C4-2B (cell line): Measurements from ENCODE around the gene CCDC191.

Experiments
- CTCF ChIP-seq: fragments of 450-650 bp; conservative IDR thresholded peaks from 2 replicates; pipeline ENCODE4 v1.5.1; 2017; ENCODE audit warnings: mild to moderate bottlenecking
- ZFX ChIP-seq: fragments of 450-650 bp; IDR thresholded peaks from 2 replicates; pipeline ENCODE4 v1.6.1; 2017

DNA sequence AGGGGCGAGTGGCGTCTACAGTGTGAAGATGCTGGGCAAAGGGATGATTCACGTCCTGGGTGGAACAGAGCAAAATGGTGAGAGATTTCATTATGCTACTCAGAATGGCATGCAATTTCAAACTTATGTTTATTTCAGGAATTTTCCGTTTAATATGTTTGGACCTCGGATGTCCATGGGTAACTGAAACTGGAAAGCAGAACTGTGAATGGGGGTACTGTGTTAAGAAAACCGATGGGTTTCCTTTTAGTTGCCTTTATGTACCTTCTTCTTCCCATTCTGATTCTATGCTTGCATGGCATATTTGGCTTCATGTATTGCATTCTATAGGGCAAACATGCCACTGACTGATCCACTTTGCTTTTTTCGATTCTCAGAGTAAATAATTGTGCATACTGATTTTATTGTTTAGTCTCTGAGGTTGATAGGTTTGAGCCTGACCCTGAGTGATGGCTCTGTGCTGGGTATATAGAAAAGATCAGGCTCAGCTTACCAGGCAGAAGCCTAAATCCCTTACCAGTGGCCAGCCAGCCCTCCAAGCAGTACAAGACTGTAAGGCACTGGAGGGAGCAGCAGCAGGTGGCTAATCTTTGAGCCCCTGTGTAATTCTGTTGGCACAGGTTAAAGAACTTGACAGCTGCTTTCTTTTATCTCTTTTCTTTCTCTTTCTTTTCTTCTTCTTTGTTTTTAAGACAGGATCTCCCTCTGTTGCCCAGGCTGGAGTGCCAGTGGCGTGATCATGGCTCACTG, 4.8 kb upstream of the CCDC191 start:
- no peak for TF ChIP-seq CTCF
- no peak for TF ChIP-seq ZFX
